GM12875 (cell line): ENCODE data around the gene FAM53B.
A peak's percentile ranks its signal among the peaks of the same experiment; 100 is the strongest.

Experiments
- H3K4me3 ChIP-seq: one replicate; pipeline ENCODE4 v1.5.1; 2011; ENCODE audit warnings: low read depth, low read length, control low read depth
- CTCF ChIP-seq: IDR thresholded peaks from 2 replicates; pipeline ENCODE4 v1.5.1; 2011; ENCODE audit warnings: low read depth, mild to moderate bottlenecking, control low read depth, inconsistent platforms, low read length, moderate library complexity, borderline replicate concordance; ENCODE audit not compliant: insufficient read depth

FAM53B gene

GRCh38 chr10:124697837-124698544 lies 46.2 kb downstream of the FAM53B start:
- no peak for TF ChIP-seq CTCF
- H3K4me3 ChIP-seq, result no peak overlapping the region

GRCh38 chr10:124697443-124697836 lies 46.7 kb downstream of the FAM53B start:
- H3K4me3 ChIP-seq, result peak overlapping the region; percentile 6

GRCh38 chr10:124696446-124697392 lies 47.5 kb downstream of the FAM53B start:
- peak overlapping the region; percentile 11 for H3K4me3 ChIP-seq
- TF ChIP-seq CTCF, result no peak

More at GRCh38 chr10:124697443-124697836, 46.7 kb downstream of the FAM53B start:
- no peak for TF ChIP-seq CTCF

- no peak overlapping the region for H3K4me3 ChIP-seq
- no peak for TF ChIP-seq CTCF
These were observed 48.9 kb downstream of the FAM53B start for GRCh38 chr10:124695259-124695658.

DNA sequence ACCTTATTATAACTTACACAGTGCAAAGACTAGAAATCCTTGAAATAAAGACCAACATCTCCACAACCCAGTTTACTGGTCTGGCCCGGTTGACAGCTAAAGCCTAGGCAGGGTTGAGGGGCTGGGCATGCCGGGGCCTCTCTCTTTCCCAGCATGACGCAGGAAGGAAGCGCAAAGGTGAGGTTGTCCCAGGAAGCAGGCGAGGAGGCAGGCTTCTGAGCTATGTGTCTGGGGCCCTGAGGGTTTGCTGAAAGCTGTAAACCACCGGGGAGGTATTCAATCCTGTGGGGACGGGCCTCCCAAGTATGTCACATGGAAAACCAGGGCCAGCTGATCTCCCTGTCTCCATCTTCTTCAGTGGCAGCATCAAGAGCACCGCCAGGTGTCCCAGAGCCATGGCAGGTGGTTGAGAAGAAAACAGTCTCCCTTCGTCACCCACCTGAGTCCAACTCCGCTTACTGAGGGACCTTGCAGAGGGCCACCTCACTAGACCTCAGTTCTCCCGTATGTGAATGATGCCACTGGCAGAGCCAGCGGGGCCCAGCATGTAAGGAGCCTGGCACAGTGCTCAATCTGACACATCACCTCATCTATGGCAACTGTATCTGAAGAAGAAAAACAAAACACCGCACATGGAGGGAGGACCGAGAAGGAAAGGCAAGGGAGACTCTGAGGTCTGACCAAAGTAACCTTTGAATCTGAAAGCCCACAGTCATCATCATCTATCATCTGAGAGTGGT lies 49.5 kb downstream of the FAM53B start:
- TF ChIP-seq CTCF, result no peak
- no peak overlapping the region for H3K4me3 ChIP-seq

DNA sequence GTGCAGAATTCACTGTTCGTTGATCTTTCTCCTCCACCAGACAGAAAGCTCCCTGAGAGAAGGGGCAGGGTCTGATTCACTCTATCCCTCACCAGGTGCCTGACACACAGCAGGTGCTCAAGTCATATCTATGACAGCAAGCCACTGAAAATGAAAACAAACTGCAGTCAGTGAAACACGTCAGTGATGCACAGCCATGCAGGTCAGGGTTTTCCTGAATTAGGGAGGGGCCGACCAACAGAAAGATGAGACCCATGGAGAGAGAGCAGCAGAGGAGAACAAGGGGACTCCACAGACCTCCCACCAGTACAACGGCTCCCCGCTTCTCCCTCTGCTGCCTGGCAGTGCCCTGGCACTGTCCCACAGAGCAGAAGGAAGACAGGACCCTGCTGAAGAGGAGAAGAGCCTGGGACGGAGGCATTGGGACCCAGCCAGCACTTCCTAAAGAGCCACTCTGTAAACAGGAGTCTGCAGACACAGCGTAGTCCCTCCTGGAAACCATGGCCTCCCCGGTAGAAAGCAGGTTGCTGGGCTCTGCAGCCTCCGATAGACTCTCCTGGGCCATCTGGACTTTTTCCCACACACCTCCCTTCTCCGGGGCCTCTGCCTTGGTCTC lies 50.3 kb downstream of the FAM53B start:
- TF ChIP-seq CTCF, result no peak

More for the DNA sequence above, 50.3 kb downstream of the FAM53B start:
- no peak overlapping the region for H3K4me3 ChIP-seq
